ENCODE data around the gene IGF1R.

IGF1R gene

DNA sequence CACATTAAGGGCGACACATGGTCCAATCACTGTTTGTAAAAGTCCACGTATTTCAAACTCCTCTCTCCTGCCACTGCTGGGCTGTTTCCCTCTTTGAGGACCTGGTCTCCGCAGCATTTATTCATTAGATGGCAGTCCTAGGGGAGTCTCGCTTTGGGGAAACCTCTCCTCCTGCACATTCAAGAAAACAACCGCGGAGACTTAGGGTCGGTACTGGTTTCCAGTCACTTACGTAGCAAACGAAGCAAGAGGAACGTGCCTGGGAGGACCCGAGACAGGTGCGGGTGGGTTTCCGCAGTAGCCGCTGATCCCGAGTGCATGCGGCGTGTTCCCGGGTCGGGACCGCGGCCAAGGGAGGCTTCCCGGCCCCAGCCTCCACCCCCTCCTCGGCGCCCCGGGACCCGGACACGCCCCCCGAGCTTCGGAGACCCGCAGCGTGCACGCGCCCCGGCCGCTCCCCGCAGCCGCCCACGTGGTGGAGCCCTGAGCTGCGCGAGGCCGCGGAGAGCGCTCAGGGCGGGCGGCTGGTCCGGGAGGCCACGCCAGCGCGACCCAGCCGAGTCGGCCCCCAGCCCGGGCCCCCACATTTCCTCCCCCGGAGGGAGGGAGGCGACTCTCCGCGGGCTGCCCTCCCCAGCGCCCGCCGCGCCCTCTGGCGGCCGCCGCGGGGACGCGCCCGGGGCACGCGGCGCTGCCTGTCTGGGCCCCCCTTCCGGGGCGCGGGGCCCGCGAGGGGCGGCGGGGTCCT is 1.1 kb upstream of the IGF1R start:
- FAIRE-seq: no peak

DNA sequence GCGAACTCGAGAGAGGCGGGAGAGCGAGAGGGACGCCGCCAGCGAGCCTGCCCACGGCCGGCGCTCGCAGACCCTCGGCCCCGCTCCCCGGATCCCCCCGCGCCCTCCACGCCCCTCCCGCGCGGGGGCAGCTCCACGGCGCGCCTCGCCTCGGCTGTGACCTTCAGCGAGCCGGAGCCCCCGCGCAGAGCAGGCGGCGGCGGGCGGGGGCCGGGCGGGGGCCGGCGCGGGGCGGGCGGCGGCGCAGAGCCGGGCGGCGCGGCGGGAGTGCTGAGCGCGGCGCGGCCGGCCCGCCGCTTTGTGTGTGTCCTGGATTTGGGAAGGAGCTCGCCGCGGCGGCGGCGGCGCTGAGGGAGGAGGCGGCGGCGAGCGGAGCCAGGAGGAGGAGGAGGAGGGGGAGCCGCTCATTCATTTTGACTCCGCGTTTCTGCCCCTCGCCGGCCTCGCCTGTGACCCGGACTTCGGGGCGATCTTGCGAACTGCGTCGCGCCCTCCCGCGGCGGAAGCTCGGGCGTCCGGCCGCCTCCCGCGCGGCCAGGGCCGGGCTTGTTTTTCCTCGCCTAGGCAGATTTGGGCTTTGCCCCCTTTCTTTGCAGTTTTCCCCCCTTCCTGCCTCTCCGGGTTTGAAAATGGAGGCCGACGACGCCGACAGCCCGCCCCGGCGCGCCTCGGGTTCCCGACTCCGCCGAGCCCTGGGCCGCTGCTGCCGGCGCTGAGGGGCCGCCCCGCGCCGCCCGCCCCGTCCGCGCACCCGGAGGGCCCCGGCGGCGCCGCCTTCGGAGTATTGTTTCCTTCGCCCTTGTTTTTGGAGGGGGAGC is 524 bp downstream of the IGF1R start:
- DNase-seq (ENCODE audit: insufficient read length, low spot score): peak; percentile 48
- no peak for FAIRE-seq

More for the DNA sequence above, 1.1 kb upstream of the IGF1R start:
- DNase-seq (ENCODE audit: insufficient read length, low spot score): peak; percentile 62

DNA sequence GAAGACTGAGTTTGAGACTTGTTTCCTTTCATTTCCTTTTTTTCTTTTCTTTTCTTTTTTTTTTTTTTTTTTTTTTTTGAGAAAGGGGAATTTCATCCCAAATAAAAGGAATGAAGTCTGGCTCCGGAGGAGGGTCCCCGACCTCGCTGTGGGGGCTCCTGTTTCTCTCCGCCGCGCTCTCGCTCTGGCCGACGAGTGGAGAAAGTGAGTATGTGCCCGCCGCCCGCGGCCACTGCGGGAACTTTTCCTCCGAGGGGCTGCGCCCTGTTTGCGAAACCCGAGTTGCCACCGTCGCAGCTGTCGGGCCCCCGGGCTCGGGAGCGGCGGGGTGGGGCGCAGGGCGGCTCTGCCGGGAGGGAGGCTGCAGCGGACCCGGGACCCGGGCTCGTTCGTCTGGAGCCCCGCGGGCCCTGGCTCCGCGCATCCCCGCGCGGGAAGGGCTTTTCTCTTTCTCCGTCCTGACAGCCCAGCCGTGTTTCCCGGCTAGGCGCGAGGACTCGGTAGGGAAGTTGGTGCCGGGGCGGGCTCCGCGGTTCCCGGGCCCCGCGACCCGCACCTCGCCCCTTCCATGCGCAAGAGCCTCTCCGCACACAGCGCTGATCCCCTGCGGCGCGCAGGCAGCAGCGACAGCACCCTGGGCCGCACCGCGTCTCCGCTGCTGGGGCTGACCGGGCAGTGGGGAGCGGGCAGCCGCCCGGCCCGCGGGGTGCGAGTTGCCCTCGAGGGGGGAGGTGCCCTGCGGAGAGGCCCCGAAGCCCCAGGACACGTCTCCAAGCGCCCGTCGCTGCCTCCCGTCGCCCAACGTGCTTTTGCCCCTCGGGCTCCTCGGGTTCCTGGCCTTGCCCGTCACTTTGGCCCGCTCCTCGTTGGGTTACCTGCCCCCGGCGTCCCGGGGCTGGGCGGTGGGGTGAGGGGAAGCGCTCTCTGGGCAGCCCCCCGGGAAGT is 1.4 kb downstream of the IGF1R start:
- no peak for FAIRE-seq
- DNase-seq (ENCODE audit: insufficient read length, low spot score): no peak

DNA sequence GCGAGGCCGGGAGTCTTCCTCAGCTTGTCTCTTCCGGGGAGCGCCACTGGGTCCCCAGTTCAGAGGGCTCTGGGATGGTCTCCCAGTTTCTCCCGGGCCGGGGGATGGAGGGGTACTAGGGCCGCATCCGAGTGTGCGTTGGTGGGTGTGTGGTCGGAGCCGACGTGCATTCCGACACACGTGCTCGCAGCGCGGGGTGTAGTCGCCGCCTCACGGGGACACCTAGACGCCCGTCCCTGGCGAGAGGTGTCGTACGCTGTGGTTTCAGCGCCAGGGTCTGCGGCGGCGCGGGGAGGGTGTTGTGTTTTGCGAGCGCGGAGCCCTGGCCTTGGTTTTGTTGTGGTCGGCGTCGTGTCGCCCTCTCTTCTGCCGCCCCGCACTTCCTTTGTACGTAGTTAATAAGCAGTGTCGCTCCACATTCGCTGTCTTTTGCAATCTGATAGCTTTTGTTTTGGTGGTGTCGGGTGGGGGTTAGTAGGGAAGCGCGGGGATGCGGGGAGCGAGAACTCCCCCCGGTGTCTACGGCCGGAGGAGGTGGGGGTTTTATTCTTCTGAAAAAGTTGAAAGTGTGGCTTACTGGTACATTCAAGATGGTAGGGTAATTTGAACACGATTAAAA is 2.2 kb downstream of the IGF1R start:
- no peak for DNase-seq (ENCODE audit: insufficient read length, low spot score)
- peak; percentile 47 for FAIRE-seq

DNA sequence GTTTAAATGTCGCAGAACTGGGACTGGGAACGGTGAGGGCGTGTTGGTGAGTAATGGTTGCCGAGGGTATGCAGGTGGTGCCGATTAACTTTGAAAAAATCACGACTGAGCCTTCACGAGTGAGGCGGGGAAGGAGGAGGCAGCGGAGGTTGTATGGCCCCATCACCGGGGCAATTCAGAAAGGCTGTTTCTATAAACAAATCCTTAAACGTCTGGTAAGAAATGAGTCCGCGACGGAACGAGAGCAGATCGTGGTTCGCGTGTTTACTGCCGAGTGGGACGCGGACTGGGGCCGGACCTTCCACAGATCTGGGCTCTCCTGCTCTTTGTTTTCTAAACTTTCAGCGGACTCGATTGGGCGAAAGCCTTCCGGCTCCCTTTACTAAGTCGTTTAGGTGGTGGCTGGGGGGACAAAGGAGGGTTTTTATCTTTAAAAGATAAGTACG is 2.7 kb downstream of the IGF1R start:
- DNase-seq (ENCODE audit: insufficient read length, low spot score) (no peak), FAIRE-seq (no peak)

DNA sequence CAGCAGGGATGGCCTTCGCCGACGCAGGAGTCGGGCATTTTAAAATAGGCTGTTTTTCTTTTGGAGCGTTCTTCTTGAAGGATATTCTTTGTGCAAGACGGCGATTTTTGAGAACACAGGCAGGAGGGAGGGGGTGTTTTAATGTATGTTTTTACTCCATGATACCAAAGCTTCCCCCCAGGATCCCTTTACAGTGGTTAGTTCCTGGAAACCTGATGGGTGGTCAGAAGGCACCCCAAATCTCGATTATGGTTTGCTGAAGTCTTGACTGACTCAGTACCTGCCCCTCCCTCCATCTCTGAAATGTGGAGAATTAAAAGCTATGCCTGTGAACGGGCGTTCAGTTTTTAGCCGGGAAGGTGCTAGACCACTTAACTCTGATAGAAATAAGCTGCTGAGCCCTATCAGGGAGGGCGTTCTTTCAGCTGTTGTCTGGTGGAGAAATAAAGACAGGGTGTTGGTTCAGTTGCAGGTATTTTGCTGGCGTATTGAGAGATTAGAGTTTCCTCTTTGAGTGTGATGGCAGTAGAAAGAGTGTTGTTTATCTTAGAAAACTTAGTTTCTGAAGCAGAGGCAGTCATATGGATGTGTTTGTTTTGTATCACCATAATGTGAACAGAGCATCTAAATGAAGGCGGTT is 3.4 kb downstream of the IGF1R start:
- DNase-seq (ENCODE audit: insufficient read length, low spot score): no peak
- no peak for FAIRE-seq

DNA sequence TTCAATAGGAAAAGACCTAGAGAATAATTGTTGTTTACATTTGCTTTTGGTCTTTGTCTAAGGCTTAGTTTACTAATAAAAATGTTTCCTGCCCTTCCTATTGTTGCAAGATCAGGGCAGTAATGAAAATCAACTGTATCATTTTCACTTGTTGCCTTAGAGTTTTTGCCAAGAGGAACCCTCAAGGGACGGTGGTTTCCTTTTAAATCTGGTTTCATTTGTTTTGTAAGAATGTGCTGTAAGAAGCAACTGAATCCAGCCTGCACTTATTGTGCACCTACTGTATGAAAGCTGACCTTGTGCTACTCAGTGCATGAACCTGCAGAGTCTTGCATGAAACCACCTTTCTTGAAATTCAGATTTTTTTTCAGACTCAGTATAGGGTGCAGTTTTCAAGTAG is 5.3 kb downstream of the IGF1R start:
- FAIRE-seq: no peak
- no peak for DNase-seq (ENCODE audit: insufficient read length, low spot score)

DNA sequence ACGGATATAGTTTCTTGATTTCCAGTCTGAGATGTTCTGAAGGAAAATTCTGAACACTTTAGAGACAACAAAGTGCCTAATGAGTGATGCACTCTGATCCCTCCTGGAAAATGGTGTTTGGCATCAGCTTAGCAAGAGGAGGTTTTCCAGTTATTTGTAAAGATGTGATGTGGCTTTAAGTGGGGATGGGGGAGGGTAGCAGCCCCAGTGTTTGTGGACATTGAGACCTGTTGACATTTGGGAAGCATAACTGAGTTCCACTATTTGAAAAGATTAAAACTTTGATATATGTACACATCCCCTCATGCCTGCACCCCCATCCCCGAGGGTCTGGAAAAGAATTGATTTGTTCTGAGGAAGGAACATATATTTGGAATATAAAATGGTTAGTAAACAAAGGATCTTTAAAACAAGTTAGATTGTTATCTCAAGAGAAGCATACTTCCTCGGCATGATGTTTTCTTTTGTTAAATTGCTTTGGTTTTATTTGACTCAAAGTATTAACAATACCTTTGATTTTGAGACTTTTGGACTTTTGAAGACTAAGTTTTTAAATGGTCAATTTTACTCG is 6.5 kb downstream of the IGF1R start:
- FAIRE-seq: no peak
- DNase-seq (ENCODE audit: insufficient read length, low spot score): no peak

DNA sequence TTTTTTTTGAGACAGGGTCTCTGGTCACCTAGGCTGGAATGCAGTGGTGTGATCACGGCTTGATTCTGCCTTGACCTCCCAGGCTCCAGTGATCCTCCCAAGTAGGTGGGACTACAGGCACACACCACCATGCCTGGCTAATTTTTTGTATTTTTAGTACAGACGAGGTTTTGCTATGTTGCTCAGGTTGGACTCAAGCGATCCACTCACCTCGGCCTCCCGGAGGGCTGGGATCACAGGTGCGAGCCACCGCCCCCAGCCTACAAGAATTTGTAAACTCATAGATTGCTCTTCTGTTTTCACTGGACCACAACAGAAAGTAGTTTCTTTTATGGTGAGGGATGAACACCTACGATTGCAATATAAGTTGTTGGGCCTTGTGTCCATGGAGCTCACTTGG is 7.4 kb downstream of the IGF1R start:
- no peak for DNase-seq (ENCODE audit: insufficient read length, low spot score)
- FAIRE-seq: no peak

DNA sequence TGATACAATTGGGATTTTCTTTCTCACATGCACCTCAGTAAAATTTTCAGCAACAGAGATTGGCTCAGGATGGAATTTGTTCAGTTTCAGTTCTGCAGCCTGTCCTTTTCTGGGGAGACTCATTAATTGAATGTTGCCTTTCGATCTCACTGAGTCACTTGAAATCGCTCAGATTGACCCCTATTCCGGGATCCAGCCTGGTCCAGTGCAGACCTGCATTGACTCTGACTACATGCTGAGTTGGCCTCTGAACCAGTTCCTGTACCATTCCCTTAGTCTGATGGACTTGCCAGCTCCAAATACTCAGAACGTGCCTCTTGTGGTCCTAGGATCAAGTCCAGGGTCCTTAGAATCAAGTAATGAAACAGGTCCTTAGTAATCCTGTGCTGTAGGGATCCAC is 9.4 kb downstream of the IGF1R start:
- FAIRE-seq (no peak), DNase-seq (ENCODE audit: insufficient read length, low spot score) (no peak)

DNA sequence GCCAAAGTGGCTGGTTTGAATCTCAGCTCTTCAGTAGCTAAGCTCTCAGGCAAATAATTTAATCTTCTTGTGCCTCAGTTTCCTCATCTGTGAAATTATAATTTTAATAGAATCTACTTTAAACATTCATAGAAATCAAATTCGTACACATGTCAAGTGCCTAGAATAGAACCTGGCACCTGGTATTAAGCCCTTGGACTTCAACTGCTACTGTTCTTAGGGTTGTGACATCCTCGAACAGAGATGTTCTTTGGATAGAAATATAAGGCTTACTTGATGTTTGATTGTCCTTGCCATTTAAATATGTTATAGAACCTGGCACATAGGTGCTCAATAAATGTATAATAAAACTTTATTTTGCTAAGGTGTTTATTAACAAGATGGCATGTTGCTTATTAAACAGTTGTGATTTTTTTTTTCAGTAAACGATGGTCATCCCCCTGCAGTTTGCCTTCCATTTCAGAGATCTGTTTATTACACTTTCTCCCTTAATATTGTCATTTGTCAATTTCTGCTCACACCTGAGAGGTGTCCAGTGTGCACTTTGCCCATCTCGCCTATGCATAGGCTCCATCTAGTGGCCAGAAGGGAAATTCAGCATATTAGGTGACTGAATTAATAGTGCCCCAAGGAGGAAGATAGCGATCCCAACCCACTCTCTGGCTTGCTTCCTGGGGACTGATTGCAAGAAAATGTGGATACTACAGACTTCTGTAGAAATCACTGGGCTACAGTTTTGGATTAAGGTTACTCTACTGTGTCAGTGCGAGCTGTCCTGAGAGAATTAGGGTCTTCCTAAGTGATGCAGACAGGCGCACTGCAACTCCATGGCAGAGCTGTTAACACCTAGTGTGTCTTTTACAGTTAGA is 10.7 kb downstream of the IGF1R start:
- no peak for DNase-seq (ENCODE audit: insufficient read length, low spot score)
- FAIRE-seq: peak; percentile 76

DNA sequence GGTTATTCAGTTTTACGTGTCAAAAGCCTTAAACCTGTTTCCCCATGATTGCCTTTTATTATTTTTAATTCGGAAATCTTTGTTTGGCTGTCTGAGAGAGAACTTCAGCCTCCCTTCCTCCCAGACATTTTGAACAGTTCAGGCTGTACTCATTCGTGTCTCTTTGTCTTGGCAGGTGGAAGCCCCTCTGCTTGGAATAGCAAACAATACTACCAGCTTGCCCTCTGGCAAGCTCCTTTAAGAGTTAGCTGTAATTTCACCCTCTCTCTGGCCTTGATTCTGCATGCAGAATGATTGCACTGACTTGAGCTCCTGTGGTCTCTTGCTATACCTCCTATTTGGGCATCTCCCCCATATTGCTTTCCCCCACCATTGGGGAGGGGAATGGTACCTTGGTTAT is 11.7 kb downstream of the IGF1R start:
- FAIRE-seq (no peak), DNase-seq (ENCODE audit: insufficient read length, low spot score) (no peak)

DNA sequence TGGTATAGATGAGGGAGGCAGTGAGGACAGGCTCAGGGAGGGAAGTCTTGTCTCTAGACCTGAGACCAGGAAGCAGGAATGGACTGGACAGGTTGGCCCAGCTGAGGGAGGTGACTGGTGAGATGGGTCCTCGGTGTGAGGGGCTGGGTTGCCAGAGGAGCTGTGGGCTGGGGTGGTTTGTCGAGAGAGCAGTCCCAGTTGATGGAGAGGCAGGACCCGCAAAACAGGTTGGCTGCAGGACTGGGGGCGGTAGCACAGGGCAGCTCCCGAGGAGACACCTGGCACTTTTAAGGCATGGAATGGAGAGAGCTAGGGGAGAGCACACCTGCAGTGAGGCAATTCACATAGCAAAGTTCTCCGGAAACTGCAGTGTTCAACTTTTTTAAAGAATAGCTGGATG is 14.7 kb downstream of the IGF1R start:
- DNase-seq (ENCODE audit: insufficient read length, low spot score) (no peak), FAIRE-seq (no peak)

DNA sequence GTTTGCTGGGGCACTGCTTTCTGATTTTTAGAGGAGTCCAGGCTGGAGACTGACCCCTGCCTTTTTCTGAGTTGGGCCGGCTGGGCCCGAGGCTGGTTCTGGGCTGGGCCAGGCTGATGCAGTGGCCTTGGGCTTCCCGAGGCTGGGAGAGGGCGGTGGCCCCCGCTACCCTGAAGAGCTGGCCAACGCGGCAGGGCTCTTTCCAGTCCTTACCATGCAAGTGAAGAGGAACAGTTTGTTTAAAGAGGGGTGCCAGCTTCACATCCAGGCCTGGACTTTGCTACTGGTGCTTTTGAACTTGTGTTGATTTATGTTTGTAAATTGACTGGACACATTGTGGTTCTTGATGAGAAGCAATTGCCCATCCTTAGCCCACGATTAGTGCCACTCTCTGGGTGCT is 15.3 kb downstream of the IGF1R start:
- FAIRE-seq (no peak), DNase-seq (ENCODE audit: insufficient read length, low spot score) (no peak)

DNA sequence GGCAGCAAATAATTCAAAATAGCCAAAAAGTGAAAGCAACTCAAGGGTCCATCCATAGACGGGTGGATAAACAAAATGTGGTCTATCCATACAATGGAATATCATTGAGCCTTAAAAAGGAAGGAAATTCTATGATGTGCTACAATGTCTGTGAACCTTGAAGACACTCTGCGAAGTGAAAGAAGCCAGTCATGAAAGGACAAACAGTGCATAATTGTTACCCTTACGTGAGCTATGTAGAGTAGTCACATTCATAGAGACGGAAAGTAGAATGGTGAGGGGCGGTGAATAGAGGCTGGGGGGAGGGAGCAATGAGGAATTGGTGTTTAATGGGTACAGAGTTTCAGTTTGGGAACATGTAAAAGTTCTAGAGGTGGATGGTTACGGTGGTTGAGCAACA is 18.1 kb downstream of the IGF1R start:
- FAIRE-seq: no peak
- no peak for DNase-seq (ENCODE audit: insufficient read length, low spot score)

DNA sequence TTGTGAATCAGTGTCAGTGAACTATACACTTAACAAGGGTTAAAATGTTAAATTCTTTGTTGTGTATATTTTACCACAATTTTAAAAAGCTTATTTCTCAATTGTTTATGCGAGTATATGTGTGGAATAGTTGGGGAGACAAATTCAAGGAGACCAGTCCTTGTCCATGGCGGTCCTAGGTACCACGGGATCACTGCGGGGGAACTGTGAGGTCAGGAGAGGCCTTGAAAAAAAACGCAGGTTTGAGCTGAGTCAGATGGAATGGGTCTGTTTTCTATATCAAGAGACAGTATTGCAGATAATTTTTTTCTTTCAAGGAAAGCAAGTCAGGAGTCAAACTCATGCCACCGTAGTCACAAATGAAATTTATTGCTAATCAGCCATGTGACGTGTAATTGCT is 18.5 kb downstream of the IGF1R start:
- FAIRE-seq: no peak
- no peak for DNase-seq (ENCODE audit: insufficient read length, low spot score)

DNA sequence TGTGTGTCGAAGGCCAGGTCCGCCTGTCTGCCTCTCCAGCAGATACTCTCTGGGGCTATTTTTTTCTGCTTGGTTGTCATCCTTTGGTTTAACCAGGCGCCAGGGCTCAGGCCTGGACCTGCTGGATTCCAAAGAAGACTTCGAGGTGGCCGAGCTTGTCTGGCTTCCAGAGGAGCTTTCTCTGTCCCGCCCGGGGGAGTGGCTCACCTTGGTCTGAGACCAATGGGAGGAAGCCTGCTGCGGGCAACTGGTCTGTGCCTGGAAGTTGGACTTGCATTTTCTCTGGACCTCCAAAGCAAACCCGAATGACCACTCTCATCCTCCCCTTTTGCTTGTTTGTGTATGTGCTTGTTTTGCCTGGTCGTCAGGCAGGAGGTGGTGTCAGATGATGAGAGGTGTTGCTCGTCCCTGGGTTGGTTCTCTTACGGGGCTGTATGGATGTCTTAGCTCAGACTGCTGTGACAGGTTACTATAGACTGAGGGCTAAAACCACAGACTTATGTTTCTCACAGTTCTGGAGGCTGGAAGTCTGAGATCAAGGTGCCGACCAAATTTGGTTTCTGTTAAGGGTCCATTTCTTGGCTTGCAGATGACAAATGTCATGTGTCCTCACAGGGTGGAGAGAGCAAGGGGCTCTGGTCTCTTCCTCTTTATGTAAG is 19.3 kb downstream of the IGF1R start:
- DNase-seq (ENCODE audit: insufficient read length, low spot score) (no peak), FAIRE-seq (no peak)

DNA sequence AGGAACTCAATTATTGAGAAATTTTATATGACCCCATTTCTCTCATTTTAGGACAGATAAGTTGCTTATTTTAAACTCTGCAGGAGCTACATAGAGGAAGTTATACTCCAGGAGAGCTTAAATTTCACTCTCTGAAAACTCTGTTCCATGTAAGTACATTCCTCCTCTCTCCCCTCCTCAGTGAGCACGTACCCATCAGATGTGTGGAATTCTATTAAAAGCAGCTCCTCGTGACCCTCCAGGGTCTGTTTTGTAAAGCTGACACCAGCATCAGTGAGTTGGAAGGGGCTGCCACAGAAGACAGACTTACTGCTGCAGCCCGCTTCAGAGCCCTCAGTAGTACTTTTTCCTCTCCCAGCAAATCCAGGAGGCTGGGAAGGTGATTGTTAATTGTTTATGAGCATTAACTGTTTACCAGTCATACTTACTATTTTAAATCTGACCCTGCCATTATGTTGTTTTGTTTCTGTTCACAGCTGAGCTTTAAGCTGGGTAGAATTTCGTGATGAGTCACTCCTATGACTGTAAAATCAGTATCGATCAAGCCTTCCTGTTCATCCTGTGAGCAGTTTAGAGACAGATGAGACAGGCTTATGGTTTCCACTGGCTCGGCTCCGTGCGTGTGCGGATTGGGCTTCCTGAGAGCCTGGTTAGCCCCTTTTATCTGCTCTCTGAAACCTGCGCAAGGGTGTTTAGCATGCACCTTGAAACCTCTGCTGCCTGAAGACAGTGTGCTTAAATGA is 20.4 kb downstream of the IGF1R start:
- no peak for DNase-seq (ENCODE audit: insufficient read length, low spot score)
- FAIRE-seq: no peak
